ENCODE data around the gene DNHD1. TPM values are rescaled to one million over a fixed set of nuclear protein-coding genes. Genes with fewer than 3 reads are reported as not detected.
A peak's percentile ranks its signal among the peaks of the same experiment; 100 is the strongest.

Gene DNHD1
- total RNA-seq, 1 experiment from 2014 or later = 10.6 TPM

DNA sequence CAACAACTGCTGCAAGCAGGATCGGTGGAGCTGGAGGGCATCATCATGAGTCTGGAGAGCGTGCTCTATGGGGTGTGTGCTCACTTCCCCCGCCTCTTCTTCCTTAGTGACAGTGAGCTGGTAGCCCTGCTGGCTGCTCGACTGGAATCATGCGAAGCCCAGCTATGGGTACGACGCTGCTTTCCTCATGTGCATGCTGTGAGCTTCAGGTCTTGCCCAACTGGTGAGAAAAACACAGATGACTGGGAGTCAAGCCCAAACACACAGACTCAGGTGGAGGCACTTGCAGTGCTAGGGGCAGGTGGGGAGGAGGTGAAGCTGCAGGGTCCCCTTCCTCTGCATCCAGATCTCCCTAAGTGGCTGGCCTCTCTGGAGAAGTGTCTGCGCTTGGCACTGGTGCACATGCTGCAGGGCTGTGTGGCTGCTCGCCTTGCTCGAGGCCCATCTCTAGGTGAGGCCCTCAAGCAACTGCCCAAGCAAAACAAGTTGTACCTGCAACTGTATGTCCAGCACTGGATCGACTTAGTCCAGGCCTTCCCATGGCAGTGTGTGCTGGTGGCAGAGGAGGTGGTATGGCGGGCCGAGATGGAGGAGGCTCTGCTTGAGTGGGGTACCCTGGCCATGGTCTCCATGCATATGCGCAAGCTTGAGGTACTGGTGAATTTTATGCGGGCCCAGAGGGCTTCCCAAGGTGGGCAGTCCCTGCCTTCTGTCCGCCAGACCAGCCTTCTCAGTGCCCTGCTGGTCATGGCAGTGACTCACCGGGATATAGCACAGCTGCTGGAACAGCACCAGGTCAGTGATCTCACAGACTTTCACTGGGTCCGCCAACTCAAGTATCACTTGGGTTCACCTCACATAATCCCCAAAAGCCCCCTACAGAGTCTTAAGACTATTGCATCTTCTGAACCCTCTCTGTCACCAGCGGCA, 48.1 kb downstream of the DNHD1 start:
- no peak overlapping the region for H3K27ac ChIP-seq (ENCODE audit: low read length)
- no peaks in the 10 kb centered on the region for H3K4me1 ChIP-seq (ENCODE audit: control insufficient read depth, insufficient read depth, low read length)
- DNase-seq (ENCODE audit: low read depth, low spot score) (no peak), ATAC-seq (no peak; the same call in 1 of the 2 replicates)
- H3K36me3 ChIP-seq (ENCODE audit: control insufficient read depth, insufficient read depth, low read length) = no peaks in the 10 kb centered on the region
- BruUV-seq (replicated peaks) = no TSS peak
- H3K27me3 ChIP-seq (ENCODE audit: control insufficient read depth, insufficient read depth, low read length) = no peaks in the 10 kb centered on the region
- ChIA-PET CTCF (interaction anchor here (1.4 kb wide), 1 partner anchor 14 kb away, joined by 5 read pairs; no protein-coding TSS in a partner anchor), POLR2A (no interaction called here)
- in situ Hi-C loops (cut with HindIII; ENCODE audit: low pct_unique_long_range_greater_than_20kb, low sequenced_read_pairs) = no loop called here
- no peaks in the 10 kb centered on the region for H3K9me3 ChIP-seq (ENCODE audit: control insufficient read depth, insufficient read depth, low read depth, low read length)
- TF ChIP-seq SIN3A (IDR thresholded peaks at IDR 0.05; ENCODE audit: borderline replicate concordance, insufficient read depth, low read depth, low read length) = no peak
- TF ChIP-seq, protein P1, sequence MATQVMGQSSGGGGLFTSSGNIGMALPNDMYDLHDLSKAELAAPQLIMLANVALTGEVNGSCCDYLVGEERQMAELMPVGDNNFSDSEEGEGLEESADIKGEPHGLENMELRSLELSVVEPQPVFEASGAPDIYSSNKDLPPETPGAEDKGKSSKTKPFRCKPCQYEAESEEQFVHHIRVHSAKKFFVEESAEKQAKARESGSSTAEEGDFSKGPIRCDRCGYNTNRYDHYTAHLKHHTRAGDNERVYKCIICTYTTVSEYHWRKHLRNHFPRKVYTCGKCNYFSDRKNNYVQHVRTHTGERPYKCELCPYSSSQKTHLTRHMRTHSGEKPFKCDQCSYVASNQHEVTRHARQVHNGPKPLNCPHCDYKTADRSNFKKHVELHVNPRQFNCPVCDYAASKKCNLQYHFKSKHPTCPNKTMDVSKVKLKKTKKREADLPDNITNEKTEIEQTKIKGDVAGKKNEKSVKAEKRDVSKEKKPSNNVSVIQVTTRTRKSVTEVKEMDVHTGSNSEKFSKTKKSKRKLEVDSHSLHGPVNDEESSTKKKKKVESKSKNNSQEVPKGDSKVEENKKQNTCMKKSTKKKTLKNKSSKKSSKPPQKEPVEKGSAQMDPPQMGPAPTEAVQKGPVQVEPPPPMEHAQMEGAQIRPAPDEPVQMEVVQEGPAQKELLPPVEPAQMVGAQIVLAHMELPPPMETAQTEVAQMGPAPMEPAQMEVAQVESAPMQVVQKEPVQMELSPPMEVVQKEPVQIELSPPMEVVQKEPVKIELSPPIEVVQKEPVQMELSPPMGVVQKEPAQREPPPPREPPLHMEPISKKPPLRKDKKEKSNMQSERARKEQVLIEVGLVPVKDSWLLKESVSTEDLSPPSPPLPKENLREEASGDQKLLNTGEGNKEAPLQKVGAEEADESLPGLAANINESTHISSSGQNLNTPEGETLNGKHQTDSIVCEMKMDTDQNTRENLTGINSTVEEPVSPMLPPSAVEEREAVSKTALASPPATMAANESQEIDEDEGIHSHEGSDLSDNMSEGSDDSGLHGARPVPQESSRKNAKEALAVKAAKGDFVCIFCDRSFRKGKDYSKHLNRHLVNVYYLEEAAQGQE (IDR thresholded peaks at IDR 0.05; ENCODE audit: insufficient read depth in 1 of 2, low read depth in 2 of 2, low read length in 1 of 2) = no peak
- TF ChIP-seq POLR2AphosphoS5 (IDR thresholded peaks at IDR 0.05; ENCODE audit: low read depth, low read length) = no peak
- TF ChIP-seq, protein P2, sequence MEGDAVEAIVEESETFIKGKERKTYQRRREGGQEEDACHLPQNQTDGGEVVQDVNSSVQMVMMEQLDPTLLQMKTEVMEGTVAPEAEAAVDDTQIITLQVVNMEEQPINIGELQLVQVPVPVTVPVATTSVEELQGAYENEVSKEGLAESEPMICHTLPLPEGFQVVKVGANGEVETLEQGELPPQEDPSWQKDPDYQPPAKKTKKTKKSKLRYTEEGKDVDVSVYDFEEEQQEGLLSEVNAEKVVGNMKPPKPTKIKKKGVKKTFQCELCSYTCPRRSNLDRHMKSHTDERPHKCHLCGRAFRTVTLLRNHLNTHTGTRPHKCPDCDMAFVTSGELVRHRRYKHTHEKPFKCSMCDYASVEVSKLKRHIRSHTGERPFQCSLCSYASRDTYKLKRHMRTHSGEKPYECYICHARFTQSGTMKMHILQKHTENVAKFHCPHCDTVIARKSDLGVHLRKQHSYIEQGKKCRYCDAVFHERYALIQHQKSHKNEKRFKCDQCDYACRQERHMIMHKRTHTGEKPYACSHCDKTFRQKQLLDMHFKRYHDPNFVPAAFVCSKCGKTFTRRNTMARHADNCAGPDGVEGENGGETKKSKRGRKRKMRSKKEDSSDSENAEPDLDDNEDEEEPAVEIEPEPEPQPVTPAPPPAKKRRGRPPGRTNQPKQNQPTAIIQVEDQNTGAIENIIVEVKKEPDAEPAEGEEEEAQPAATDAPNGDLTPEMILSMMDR (IDR thresholded peaks at IDR 0.05) = no peak
- TF ChIP-seq TCF7L2 (IDR thresholded peaks at IDR 0.05; ENCODE audit: low read depth, low read length) = no peak
- H3K4me3 ChIP-seq (ENCODE audit: low read depth in 2 of 2, low read length in 2 of 2) = no peak overlapping the region
- intact Hi-C loops (cut with micrococcal nuclease; ENCODE audit: unreplicated experiment) = no loop called here

DNA sequence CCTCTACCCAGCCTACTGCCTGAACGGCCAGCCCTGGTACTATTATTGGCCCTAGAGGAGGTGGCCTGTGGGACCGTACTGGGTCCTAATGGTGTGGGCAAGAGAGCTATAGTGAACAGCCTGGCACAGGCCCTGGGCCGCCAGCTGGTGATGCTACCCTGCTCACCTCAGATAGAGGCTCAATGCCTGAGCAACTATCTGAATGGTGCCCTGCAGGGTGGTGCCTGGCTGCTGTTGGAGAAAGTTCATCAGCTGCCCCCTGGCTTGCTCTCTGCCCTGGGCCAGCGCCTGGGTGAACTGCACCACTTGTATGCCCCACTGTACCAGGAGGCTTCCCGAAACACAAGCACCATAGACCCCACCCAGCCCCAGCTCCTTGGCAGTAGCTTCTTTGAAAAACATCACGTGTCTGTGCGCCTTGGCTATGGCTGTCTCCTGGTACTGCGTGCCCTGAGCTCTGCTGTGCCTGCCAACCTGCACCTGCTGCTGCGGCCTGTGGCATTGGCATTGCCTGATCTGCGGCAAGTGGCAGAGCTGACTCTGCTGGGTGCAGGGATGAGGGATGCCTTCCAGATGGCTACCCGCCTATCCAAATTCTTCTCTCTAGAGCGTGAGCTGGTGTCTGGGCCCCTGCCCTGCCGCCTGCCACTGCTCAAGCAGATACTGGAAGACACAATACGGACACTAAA, 49.0 kb downstream of the DNHD1 start:
- ATAC-seq = peak; percentile 28; the same call in 1 of the 2 replicates

More for the DNA sequence above, 49.0 kb downstream of the DNHD1 start:
- Histone ChIP-seq H3K4me1 (ENCODE audit: control insufficient read depth, insufficient read depth, low read length) (no peaks in the 10 kb centered on the region), H3K27me3 (ENCODE audit: control insufficient read depth, insufficient read depth, low read length) (no peaks in the 10 kb centered on the region), H3K9me3 (ENCODE audit: control insufficient read depth, insufficient read depth, low read depth, low read length) (no peaks in the 10 kb centered on the region), H3K4me3 (ENCODE audit: low read depth in 2 of 2, low read length in 2 of 2) (no peak overlapping the region), H3K36me3 (ENCODE audit: control insufficient read depth, insufficient read depth, low read length) (no peaks in the 10 kb centered on the region), H3K27ac (ENCODE audit: low read length) (no peak overlapping the region)
- POLR2A ChIA-PET = no interaction called here
- in situ Hi-C loops (cut with HindIII; ENCODE audit: low pct_unique_long_range_greater_than_20kb, low sequenced_read_pairs) (no loop called here), intact Hi-C loops (cut with micrococcal nuclease; ENCODE audit: unreplicated experiment) (no loop called here)
- CTCF ChIA-PET = interaction anchor here (0.6 to 1.4 kb wide), 2 partner anchors 15 to 171 kb away, joined by 3 to 5 read pairs; no protein-coding TSS in a partner anchor
- TF ChIP-seq, protein P1 (IDR thresholded peaks at IDR 0.05; ENCODE audit: insufficient read depth in 1 of 2, low read depth in 2 of 2, low read length in 1 of 2) = no peak
- TF ChIP-seq TCF7L2 (IDR thresholded peaks at IDR 0.05; ENCODE audit: low read depth, low read length) (no peak), POLR2AphosphoS5 (IDR thresholded peaks at IDR 0.05; ENCODE audit: low read depth, low read length) (no peak), SIN3A (IDR thresholded peaks at IDR 0.05; ENCODE audit: borderline replicate concordance, insufficient read depth, low read depth, low read length) (no peak)
- TF ChIP-seq, protein P2 (IDR thresholded peaks at IDR 0.05) = no peak
- no peak for DNase-seq (ENCODE audit: low read depth, low spot score)
- BruUV-seq (replicated peaks) = no TSS peak

All from Panc1 (cell line).